Uterus (tissue), 2 donors: Measurements from ENCODE around the gene S100A1.

Source experiments
- CTCF ChIP-seq, 4 experiments: fragments of 200-600 bp in 2 of 4; fragments of 450-650 bp in 2 of 4; sonication (generic) in 2 of 4; IDR thresholded peaks; one replicate each; pipeline ENCODE4 v1.5.1; 2016 to 2019; ENCODE audit warnings: antibody characterized with exemption in 4 of 4, mild to moderate bottlenecking in 2 of 4, moderate library complexity in 1 of 4
- POLR2A ChIP-seq, 2 donors: fragments of 450-650 bp; IDR thresholded peaks; one replicate each; pipeline ENCODE4 v1.6.1; 2016; ENCODE audit warnings: antibody characterized with exemption in 2 of 2, mild to moderate bottlenecking in 1 of 2, moderate library complexity in 1 of 2

- TF ChIP-seq CTCF (IDR thresholded peaks at IDR 0.05): no peak
- TF ChIP-seq POLR2A (IDR thresholded peaks at IDR 0.05): no peak
Measured at GRCh38 chr1:153627715-153628626, at the start of gene S100A1.
